GM12878 (cell line): ENCODE results near the gene ZDHHC18. TPM values are rescaled to one million over a fixed set of nuclear protein-coding genes. Genes with fewer than 3 reads are reported as not detected.

Experiments used
- CHD1 ChIP-seq: IDR thresholded peaks from 2 replicates; pipeline ENCODE4 v1.6.1; 2012; ENCODE audit warnings: low read depth, low read length, improper control_type of control experiment
- CHD4 ChIP-seq: fragments of 200-600 bp; sonication (generic); IDR thresholded peaks from 2 replicates; pipeline ENCODE4 v1.6.1; 2016; ENCODE audit warnings: mild to moderate bottlenecking
- EP300 ChIP-seq, 2 experiments: fragments of 150-350 bp in 1 of 2; IDR thresholded peaks; 2 replicates each; pipeline ENCODE4 v1.6.1; 2011 to 2012; ENCODE audit warnings: low read depth in 2 of 2, low read length in 2 of 2, borderline replicate concordance in 1 of 2, improper control_type of control experiment in 1 of 2, inconsistent platforms in 1 of 2; ENCODE audit not compliant: control insufficient read depth in 1 of 2
- HDGF ChIP-seq: fragments of 450-650 bp; IDR thresholded peaks from 2 replicates; pipeline ENCODE4 v1.6.1; 2016; ENCODE audit warnings: antibody characterized with exemption
- JUNB ChIP-seq: IDR thresholded peaks from 2 replicates; pipeline ENCODE4 v1.6.1; 2016; ENCODE audit warnings: antibody characterized with exemption, mild to moderate bottlenecking
- KAT2A ChIP-seq: conservative IDR thresholded peaks from 2 replicates; pipeline ENCODE4 v1.6.1; 2011; ENCODE audit warnings: low read depth, low read length; ENCODE audit not compliant: control insufficient read depth
- MEF2A ChIP-seq: IDR thresholded peaks from 2 replicates; pipeline ENCODE4 v1.6.1; 2011; ENCODE audit warnings: low read depth, mild to moderate bottlenecking, low read length, moderate library complexity; ENCODE audit not compliant: insufficient read depth
- MEF2B ChIP-seq: fragments of 450-650 bp; IDR thresholded peaks from 2 replicates; pipeline ENCODE4 v1.6.1; 2018; ENCODE audit warnings: mild to moderate bottlenecking, moderate library complexity; ENCODE audit not compliant: partially characterized antibody, poor library complexity, severe bottlenecking
- NRF1 ChIP-seq: conservative IDR thresholded peaks from 2 replicates; pipeline ENCODE4 v1.6.1; 2011; ENCODE audit warnings: mild to moderate bottlenecking, low read depth, low read length, improper control_type of control experiment
- PAX5 ChIP-seq: IDR thresholded peaks from 2 replicates; pipeline ENCODE4 v1.6.1; 2011; ENCODE audit warnings: low read depth, low read length, borderline replicate concordance
- POLR2A ChIP-seq: IDR thresholded peaks from 2 replicates; pipeline ENCODE4 v1.6.1; 2011; ENCODE audit warnings: low read depth, mild to moderate bottlenecking, low read length
- SMC3 ChIP-seq: IDR thresholded peaks from 2 replicates; pipeline ENCODE4 v1.6.1; 2011; ENCODE audit warnings: low read length, improper control_type of control experiment, borderline replicate concordance
- SRF ChIP-seq, 2 experiments: IDR thresholded peaks; 2 replicates each; pipeline ENCODE4 v1.6.1; 2011; ENCODE audit warnings: low read depth in 2 of 2, low read length in 2 of 2, mild to moderate bottlenecking in 1 of 2, moderate library complexity in 1 of 2
- TCF12 ChIP-seq: IDR thresholded peaks from 2 replicates; pipeline ENCODE4 v1.6.1; 2011; ENCODE audit warnings: low read depth, mild to moderate bottlenecking, low read length
- WRNIP1 ChIP-seq: IDR thresholded peaks from 2 replicates; pipeline ENCODE4 v1.6.1; 2011; ENCODE audit warnings: low read depth, low read length, improper control_type of control experiment, borderline replicate concordance
- polyA plus RNA-seq, 11 experiments: library from polyadenylated mRNA; depleted of rRNA in 4 of 11; unstranded in 6 of 11; stranded (reverse) in 5 of 11; fragments of >200 nt; fragmentation: Nextera tagmentation in 4 of 11; fragmentation: Illumina TruSeq in 1 of 11; extraction: Ambion mirVana in 4 of 11; extraction: Trizol in 1 of 11; gene quantifications; 1 replicate in 1 of 11; 2 replicates in 10 of 11; pipeline versions ENCODE4 v1.2.1 to v1.2.3, GENCODE V29; 2011 to 2016; ENCODE audit warnings: inconsistent platforms in 2 of 11, missing spikeins in 2 of 11, low read depth in 1 of 11
- total RNA-seq, 4 experiments: library from RNA; depleted of rRNA in 3 of 4; stranded (reverse); fragments of >200 nt in 3 of 4; fragmentation: Illumina TruSeq in 1 of 4; extraction: Trizol in 1 of 4; gene quantifications; 2 replicates each; pipeline versions ENCODE4 v1.2.1 to v1.2.3, GENCODE V29; 2013 to 2021
- TF ChIP-seq, protein P1 (sequence below): fragments of 450-650 bp; IDR thresholded peaks from 2 replicates; pipeline ENCODE4 v1.6.1; 2017; ENCODE audit warnings: borderline replicate concordance
- TF ChIP-seq, protein P2 (sequence below): fragments of 450-650 bp; IDR thresholded peaks from 2 replicates; pipeline ENCODE4 v1.6.1; 2017; ENCODE audit warnings: mild to moderate bottlenecking
- TF ChIP-seq, protein P3 (sequence below): fragments of 450-650 bp; IDR thresholded peaks from 2 replicates; pipeline ENCODE4 v1.6.1; 2017; ENCODE audit warnings: mild to moderate bottlenecking, moderate library complexity
- TF ChIP-seq, protein P4 (sequence below): fragments of 450-650 bp; IDR thresholded peaks from 2 replicates; pipeline ENCODE4 v1.6.1; 2018; ENCODE audit warnings: borderline replicate concordance, mild to moderate bottlenecking; ENCODE audit not compliant: partially characterized antibody

The ZDHHC18 gene
- total and polyA plus RNA-seq, 10 of the 15 experiments (the other 5 are each of a cell fraction or from before 2014, with no cell fraction given) = 0.40 to 81.2 (median 21.3) TPM

DNA sequence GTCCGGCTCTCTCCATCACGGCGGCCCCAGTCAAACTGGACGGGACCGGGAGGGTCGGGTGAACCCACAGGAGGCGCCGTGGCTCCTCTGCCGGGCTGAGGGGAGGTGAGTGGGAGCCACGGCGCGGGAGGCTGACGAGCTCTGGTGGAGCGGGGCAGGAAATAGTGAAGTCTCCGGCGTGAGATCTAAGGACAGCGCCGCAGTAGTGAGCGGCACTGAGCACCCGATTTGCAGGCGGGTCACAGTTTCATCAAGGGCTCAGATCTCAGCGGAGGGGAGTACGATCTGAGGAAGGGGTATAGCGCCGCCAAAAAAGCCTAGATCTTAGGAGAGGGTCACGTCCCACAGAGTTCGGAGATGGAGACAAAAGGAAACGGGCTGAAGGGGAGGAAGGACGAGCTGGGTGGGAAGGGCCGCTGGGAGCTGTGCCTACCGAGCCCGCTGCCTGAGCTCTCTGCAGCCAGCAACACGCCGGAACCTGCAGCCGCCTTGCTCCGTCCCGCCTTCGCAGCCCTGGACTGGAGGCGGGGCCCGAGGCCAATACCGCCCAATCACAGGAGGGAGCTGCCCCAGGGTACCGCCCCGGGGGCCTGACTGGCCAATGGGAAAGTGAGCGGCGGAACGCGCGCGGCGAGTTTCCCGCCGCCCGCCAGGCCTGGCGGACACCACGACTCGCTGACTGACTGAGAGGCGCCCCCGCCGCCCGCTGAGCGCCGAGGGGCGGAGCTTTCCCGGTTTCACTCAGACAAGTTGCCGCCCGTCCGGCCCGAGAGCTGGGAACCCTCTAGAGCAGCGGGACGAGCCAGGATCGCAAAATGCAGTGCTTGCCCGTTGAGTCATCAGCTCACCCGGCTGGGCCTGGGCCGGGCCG is 38.4 kb downstream of the ZDHHC18 start (continued):
- TF ChIP-seq TCF12 (peak; percentile 74; the same call in 1 of the 2 replicates), NRF1 (no peak), JUNB (no peak), MEF2B (no peak), MEF2A (no peak), POLR2A (peak; percentile 98), PAX5 (no peak), WRNIP1 (no peak), CHD4 (no peak), CHD1 (no peak), EP300 (IDR thresholded peaks at IDR 0.05; ENCODE audit: borderline replicate concordance in 1 of 2, control insufficient read depth in 1 of 2, low read depth in 2 of 2, low read length in 2 of 2) (0 out of 4 replicates have a peak, but pooled peaks of 1 of the 2 experiments have one; percentile 18), SRF (IDR thresholded peaks at IDR 0.05; ENCODE audit: low read depth in 2 of 2, low read length in 2 of 2) (no peak), SMC3 (no peak), HDGF (0 out of 2 replicates have a peak, but pooled peaks have one; percentile 7), KAT2A (no peak)
- TF ChIP-seq, protein P1, sequence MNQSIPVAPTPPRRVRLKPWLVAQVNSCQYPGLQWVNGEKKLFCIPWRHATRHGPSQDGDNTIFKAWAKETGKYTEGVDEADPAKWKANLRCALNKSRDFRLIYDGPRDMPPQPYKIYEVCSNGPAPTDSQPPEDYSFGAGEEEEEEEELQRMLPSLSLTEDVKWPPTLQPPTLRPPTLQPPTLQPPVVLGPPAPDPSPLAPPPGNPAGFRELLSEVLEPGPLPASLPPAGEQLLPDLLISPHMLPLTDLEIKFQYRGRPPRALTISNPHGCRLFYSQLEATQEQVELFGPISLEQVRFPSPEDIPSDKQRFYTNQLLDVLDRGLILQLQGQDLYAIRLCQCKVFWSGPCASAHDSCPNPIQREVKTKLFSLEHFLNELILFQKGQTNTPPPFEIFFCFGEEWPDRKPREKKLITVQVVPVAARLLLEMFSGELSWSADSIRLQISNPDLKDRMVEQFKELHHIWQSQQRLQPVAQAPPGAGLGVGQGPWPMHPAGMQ = no peak
- TF ChIP-seq, protein P2, sequence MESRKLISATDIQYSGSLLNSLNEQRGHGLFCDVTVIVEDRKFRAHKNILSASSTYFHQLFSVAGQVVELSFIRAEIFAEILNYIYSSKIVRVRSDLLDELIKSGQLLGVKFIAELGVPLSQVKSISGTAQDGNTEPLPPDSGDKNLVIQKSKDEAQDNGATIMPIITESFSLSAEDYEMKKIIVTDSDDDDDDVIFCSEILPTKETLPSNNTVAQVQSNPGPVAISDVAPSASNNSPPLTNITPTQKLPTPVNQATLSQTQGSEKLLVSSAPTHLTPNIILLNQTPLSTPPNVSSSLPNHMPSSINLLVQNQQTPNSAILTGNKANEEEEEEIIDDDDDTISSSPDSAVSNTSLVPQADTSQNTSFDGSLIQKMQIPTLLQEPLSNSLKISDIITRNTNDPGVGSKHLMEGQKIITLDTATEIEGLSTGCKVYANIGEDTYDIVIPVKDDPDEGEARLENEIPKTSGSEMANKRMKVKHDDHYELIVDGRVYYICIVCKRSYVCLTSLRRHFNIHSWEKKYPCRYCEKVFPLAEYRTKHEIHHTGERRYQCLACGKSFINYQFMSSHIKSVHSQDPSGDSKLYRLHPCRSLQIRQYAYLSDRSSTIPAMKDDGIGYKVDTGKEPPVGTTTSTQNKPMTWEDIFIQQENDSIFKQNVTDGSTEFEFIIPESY = no peak
- TF ChIP-seq, protein P3, sequence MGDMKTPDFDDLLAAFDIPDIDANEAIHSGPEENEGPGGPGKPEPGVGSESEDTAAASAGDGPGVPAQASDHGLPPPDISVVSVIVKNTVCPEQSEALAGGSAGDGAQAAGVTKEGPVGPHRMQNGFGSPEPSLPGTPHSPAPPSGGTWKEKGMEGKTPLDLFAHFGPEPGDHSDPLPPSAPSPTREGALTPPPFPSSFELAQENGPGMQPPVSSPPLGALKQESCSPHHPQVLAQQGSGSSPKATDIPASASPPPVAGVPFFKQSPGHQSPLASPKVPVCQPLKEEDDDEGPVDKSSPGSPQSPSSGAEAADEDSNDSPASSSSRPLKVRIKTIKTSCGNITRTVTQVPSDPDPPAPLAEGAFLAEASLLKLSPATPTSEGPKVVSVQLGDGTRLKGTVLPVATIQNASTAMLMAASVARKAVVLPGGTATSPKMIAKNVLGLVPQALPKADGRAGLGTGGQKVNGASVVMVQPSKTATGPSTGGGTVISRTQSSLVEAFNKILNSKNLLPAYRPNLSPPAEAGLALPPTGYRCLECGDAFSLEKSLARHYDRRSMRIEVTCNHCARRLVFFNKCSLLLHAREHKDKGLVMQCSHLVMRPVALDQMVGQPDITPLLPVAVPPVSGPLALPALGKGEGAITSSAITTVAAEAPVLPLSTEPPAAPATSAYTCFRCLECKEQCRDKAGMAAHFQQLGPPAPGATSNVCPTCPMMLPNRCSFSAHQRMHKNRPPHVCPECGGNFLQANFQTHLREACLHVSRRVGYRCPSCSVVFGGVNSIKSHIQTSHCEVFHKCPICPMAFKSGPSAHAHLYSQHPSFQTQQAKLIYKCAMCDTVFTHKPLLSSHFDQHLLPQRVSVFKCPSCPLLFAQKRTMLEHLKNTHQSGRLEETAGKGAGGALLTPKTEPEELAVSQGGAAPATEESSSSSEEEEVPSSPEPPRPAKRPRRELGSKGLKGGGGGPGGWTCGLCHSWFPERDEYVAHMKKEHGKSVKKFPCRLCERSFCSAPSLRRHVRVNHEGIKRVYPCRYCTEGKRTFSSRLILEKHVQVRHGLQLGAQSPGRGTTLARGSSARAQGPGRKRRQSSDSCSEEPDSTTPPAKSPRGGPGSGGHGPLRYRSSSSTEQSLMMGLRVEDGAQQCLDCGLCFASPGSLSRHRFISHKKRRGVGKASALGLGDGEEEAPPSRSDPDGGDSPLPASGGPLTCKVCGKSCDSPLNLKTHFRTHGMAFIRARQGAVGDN = no peak
- TF ChIP-seq, protein P4, sequence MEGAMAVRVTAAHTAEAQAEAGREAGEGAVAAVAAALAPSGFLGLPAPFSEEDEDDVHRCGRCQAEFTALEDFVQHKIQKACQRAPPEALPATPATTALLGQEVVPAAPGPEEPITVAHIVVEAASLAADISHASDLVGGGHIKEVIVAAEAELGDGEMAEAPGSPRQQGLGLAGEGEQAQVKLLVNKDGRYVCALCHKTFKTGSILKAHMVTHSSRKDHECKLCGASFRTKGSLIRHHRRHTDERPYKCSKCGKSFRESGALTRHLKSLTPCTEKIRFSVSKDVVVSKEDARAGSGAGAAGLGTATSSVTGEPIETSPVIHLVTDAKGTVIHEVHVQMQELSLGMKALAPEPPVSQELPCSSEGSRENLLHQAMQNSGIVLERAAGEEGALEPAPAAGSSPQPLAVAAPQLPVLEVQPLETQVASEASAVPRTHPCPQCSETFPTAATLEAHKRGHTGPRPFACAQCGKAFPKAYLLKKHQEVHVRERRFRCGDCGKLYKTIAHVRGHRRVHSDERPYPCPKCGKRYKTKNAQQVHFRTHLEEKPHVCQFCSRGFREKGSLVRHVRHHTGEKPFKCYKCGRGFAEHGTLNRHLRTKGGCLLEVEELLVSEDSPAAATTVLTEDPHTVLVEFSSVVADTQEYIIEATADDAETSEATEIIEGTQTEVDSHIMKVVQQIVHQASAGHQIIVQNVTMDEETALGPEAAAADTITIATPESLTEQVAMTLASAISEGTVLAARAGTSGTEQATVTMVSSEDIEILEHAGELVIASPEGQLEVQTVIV = peak; percentile 15
